HepG2 (cell line): ENCODE measurements around the gene TMEM151A. TPM values are rescaled to one million over a fixed set of nuclear protein-coding genes. Genes with fewer than 3 reads are reported as not detected.
A peak's percentile ranks its signal among the peaks of the same experiment; 100 is the strongest.

Experiments used
- ATAC-seq: fragments of 200-7000 bp; cut with Tn5 transposase; 3 replicates; pipeline ENCODE4 v1.9.1; 2020; ENCODE audit warnings: mild to moderate bottlenecking, moderate library complexity
- BruUV-seq: library from RNA; stranded (reverse); fragments of 400-500 nt; replicated peaks from 2 replicates; lab custom pipeline; 2021; lab: Mats Ljungman, UMichigan
- CTCF ChIA-PET: fragments of 300-600 bp; formaldehyde crosslinking; extraction: SDS; loops from one replicate; lab custom pipeline; 2021; ENCODE audit warnings: low total read pairs, inconsistent platforms, low intra/inter-chr PET ratio; lab: Yijun Ruan, JAX
- POLR2A ChIA-PET: fragments of 350-600 bp; sonication (Branson Sonifier 250); formaldehyde crosslinking; loops from one replicate; lab custom pipeline; 2020; ENCODE audit warnings: antibody characterized with exemption, inconsistent platforms; lab: Yijun Ruan, JAX
- DNase-seq: peaks from one replicate; pipeline ENCODE4 v3.0.0-alpha.2; 2015; ENCODE audit warnings: low spot score
- FAIRE-seq: peaks from 3 replicates; lab custom pipeline; 2011; peaks lifted over from hg19 to GRCh38; lab: Jason Lieb, UNC
- H2AFZ ChIP-seq: one replicate; pipeline ENCODE4 v1.6.1; 2011; ENCODE audit warnings: low read length, inconsistent platforms
- H3K27ac ChIP-seq: fragments of 300-600 bp; 3 replicates; pipeline ENCODE4 v1.8.0; 2011; ENCODE audit warnings: mixed run types, mild to moderate bottlenecking, mixed read lengths, low read length, inconsistent platforms; ENCODE audit not compliant: insufficient read depth; ENCODE audit errors: extremely low read length
- H3K27me3 ChIP-seq, 2 experiments: fragments of 200-600 bp in 1 of 2; 2 replicates in 1 of 2; 3 replicates in 1 of 2; pipeline versions ENCODE4 v1.6.0 to v1.8.0; 2011; ENCODE audit warnings: low read length in 2 of 2, mild to moderate bottlenecking in 2 of 2, moderate library complexity in 2 of 2, inconsistent platforms in 1 of 2; ENCODE audit not compliant: insufficient read depth in 2 of 2, control insufficient read depth in 1 of 2
- H3K36me3 ChIP-seq, 2 experiments: fragments of 200-600 bp in 1 of 2; replicated peaks in 1 of 2; 2 replicates in 1 of 2; 3 replicates in 1 of 2; pipeline versions ENCODE4 v1.5.1 to v1.8.0; 2011; ENCODE audit warnings: low read length in 2 of 2, inconsistent platforms in 1 of 2; ENCODE audit not compliant: insufficient read depth in 2 of 2, control insufficient read depth in 1 of 2
- H3K4me1 ChIP-seq: 2 replicates; pipeline ENCODE4 v1.5.1; 2012; ENCODE audit warnings: low read length, inconsistent platforms; ENCODE audit not compliant: insufficient read depth
- H3K4me2 ChIP-seq: 2 replicates; pipeline ENCODE4 v1.6.0; 2011; ENCODE audit warnings: low read depth, low read length, inconsistent platforms
- H3K4me3 ChIP-seq, 3 experiments: fragments of 200-600 bp in 1 of 3; sonication (generic), shearing (Covaris generic) in 1 of 3; replicated peaks in 1 of 3; 2 replicates each; pipeline ENCODE4 v1.5.1; 2011 to 2016; ENCODE audit warnings: low read length in 3 of 3, inconsistent platforms in 2 of 3, low read depth in 2 of 3, mild to moderate bottlenecking in 2 of 3, control low read depth in 1 of 3, mixed read lengths in 1 of 3; ENCODE audit not compliant: insufficient read depth in 1 of 3
- H3K79me2 ChIP-seq: one replicate; pipeline ENCODE4 v1.6.1; 2011; ENCODE audit warnings: low read length, inconsistent platforms; ENCODE audit not compliant: insufficient read depth
- H3K9ac ChIP-seq: 2 replicates; pipeline ENCODE4 v1.6.0; 2011; ENCODE audit warnings: mild to moderate bottlenecking, low read depth, low read length, inconsistent platforms; ENCODE audit not compliant: insufficient read depth
- H3K9me3 ChIP-seq: 2 replicates; pipeline ENCODE4 v1.5.1; 2012; ENCODE audit warnings: mild to moderate bottlenecking, low read length
- H4K20me1 ChIP-seq: 2 replicates; pipeline ENCODE4 v1.6.0; 2011; ENCODE audit warnings: inconsistent platforms, mild to moderate bottlenecking, low read length, moderate library complexity; ENCODE audit not compliant: insufficient read depth
- MLLT10 ChIP-seq: sonication (generic); formaldehyde crosslinking; IDR thresholded peaks from 2 replicates; pipeline ENCODE4 v1.4.0; 2020; ENCODE audit warnings: missing genetic modification reagents
- NBN ChIP-seq: fragments of 450-650 bp; conservative IDR thresholded peaks from 2 replicates; pipeline ENCODE4 v1.6.1; 2017
- ZNF629 ChIP-seq: sonication (generic); formaldehyde crosslinking; conservative IDR thresholded peaks from 2 replicates; pipeline ENCODE4 v1.5.0; 2020; ENCODE audit warnings: missing genetic modification reagents
- WGBS: methylation state at CpG from one replicate; pipeline ENCODE4 v1.1.6; 2017; ENCODE audit warnings: low lambda C conversion rate; 5-methylcytosine and 5-hydroxymethylcytosine counted together
- in situ Hi-C: cut with HindIII; loops from 2 replicates; pipeline ENCODE4 v1.10.0; 2017; ENCODE audit warnings: low pct_unique_long_range_greater_than_20kb; ENCODE audit not compliant: extremely low pct_ligation_motif_present
- intact Hi-C: fragments of 100-400 bp; cut with micrococcal nuclease; formaldehyde crosslinking; loops from one replicate; pipeline ENCODE4 v1.10.0; 2022; ENCODE audit not compliant: unreplicated experiment
- polyA plus RNA-seq, 8 experiments: library from polyadenylated mRNA; depleted of rRNA in 3 of 8; stranded (reverse) in 7 of 8; unstranded in 1 of 8; fragments of >200 nt; fragmentation: Illumina TruSeq in 4 of 8; extraction: Trizol in 4 of 8; gene quantifications; 2 replicates each; pipeline versions ENCODE4 v1.2.1 to v1.2.3, GENCODE V29; 2011 to 2016; ENCODE audit warnings: low read depth in 4 of 8, missing spikeins in 1 of 8, mixed read lengths in 1 of 8; ENCODE audit not compliant: insufficient read depth in 1 of 8
- total RNA-seq, 5 experiments: library from RNA; depleted of rRNA; stranded (reverse); fragments of >200 nt; fragmentation: Illumina TruSeq; extraction: Trizol; gene quantifications; 2 replicates each; pipeline ENCODE4 v1.2.3, GENCODE V29; 2016; ENCODE audit warnings: low read depth in 1 of 5

The TMEM151A gene
- total and polyA plus RNA-seq, 2 of the 13 experiments (the other 11 are each of a cell fraction or from before 2014, with no cell fraction given): 0.18 to 0.33 TPM

GRCh38 chr11:66331542-66332370 is 40.1 kb downstream of the TMEM151A start:
- in situ Hi-C loops: no loop called here
- Histone ChIP-seq H3K27me3 (no peaks in the 10 kb centered on the region), H3K9ac (no peak overlapping the region), H3K4me2 (no peak overlapping the region), H2AFZ (no peak overlapping the region), H3K4me3 (no peak overlapping the region), H3K79me2 (no peaks in the 10 kb centered on the region), H3K27ac (no peak overlapping the region), H3K4me1 (peaks cover 49% of the 10 kb centered on the region), H3K36me3 (no peaks in the 10 kb centered on the region), H3K9me3 (no peaks in the 10 kb centered on the region), H4K20me1 (no peaks in the 10 kb centered on the region)
- CTCF ChIA-PET: interaction anchor here (1.0 kb wide), 1 partner anchor 20 kb away, joined by 3 read pairs; no protein-coding TSS in a partner anchor
- intact Hi-C loops: no loop called here
- DNase-seq: no peak
- no TSS peak for BruUV-seq
- POLR2A ChIA-PET: interaction anchor here (4.0 kb wide), 1 partner anchor 19 kb away, joined by 35 read pairs; no protein-coding TSS in a partner anchor
- no peak for FAIRE-seq
- TF ChIP-seq NBN (no peak), ZNF629 (CRISPR knock-in tag) (peak; percentile 54; the same call in 1 of the 2 replicates)
- ATAC-seq: no peak
- 98% methylated on average over 8 of the region's 12 CpGs for WGBS

DNA sequence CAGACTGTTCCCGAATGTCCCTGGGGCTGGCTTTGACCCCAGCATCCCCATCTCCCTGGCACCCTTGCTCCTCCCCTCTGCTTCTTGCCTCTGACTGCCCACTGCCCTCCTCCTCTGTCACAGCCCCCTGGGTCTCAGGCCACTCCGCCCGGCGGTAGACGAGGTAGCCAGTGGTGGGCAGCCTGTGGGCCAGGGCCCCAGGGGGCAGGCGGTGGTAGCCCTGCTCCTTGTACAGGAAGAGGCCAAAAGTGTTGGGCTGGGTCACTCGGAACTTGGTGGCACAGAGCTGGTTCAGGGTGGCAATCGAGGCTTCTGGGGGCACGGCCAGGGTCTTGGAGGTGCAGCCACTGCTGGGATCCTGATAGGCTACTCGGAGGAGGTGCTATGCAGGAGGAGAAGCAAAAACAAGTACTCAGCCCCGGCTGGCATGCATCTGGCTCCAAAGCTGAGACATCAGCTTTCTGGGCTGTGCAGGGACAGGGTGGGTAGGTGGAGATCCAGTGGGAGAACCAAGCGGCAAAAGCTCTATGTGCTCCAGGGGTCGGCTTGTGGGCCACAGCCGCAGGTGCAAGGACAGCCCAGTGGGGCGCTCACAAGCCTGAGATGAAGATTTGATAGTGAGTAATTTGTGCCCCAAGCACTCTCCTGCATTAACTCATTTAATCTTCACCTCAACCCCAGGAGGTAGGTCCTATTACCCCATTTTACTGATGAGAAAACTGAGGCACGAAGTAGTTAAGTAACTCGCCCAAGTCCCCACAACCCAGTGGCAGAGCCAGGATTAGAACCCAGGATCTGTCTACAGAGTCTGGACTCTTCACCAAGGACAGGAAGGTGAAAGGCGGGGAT is 40.9 kb downstream of the TMEM151A start:
- Histone ChIP-seq H3K9ac (no peak overlapping the region), H3K36me3 (no peaks in the 10 kb centered on the region), H4K20me1 (no peaks in the 10 kb centered on the region), H3K79me2 (no peaks in the 10 kb centered on the region), H3K4me3 (no peak overlapping the region), H3K27me3 (no peaks in the 10 kb centered on the region), H3K4me1 (peaks cover 45% of the 10 kb centered on the region), H3K4me2 (no peak overlapping the region), H3K9me3 (no peaks in the 10 kb centered on the region), H2AFZ (no peak overlapping the region), H3K27ac (no peak overlapping the region)
- no peak for ATAC-seq
- 84% methylated on average over 18 of the region's 18 CpGs for WGBS
- FAIRE-seq: no peak
- ChIA-PET POLR2A (interaction anchor here (4.0 kb wide), 1 partner anchor 20 kb away, joined by 35 read pairs; no protein-coding TSS in a partner anchor), CTCF (no interaction called here)
- in situ Hi-C loops (no loop called here), intact Hi-C loops (no loop called here)
- BruUV-seq: no TSS peak
- DNase-seq: no peak
- no peak for TF ChIP-seq MLLT10
- TF ChIP-seq ZNF629 (CRISPR knock-in tag): peak; percentile 80
